Measurements from ENCODE around the gene AQP5.

DNA sequence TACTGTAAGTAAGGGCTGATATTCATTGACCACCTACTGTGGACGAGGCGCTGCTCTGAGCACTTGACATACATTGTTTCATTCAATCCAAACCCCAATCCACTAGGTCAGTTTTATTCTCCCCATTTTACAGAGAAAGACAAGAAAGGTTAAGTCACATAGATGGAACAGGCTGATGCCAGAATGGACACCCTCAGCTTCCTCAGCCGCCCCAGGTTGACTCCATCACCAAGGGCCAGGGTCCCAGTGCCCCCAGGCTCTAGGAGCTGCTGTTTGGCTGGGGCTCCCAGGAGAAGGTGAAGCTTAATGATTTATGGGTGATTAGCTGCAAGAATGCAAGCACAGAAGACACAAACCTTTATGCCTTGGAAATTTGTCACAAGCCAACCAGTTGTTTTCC is 11.8 kb upstream of the AQP5 start:
- TF ChIP-seq, protein P1, sequence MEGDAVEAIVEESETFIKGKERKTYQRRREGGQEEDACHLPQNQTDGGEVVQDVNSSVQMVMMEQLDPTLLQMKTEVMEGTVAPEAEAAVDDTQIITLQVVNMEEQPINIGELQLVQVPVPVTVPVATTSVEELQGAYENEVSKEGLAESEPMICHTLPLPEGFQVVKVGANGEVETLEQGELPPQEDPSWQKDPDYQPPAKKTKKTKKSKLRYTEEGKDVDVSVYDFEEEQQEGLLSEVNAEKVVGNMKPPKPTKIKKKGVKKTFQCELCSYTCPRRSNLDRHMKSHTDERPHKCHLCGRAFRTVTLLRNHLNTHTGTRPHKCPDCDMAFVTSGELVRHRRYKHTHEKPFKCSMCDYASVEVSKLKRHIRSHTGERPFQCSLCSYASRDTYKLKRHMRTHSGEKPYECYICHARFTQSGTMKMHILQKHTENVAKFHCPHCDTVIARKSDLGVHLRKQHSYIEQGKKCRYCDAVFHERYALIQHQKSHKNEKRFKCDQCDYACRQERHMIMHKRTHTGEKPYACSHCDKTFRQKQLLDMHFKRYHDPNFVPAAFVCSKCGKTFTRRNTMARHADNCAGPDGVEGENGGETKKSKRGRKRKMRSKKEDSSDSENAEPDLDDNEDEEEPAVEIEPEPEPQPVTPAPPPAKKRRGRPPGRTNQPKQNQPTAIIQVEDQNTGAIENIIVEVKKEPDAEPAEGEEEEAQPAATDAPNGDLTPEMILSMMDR (IDR thresholded peaks at IDR 0.05) = no peak
- TF ChIP-seq POLR2A (IDR thresholded peaks at IDR 0.05) = no peak
